ENCODE results near the gene SUPT3H.
"Not testable (repeated sequence)": the region's sequence is repeated elsewhere in the genome, so short reads cannot be mapped to it uniquely, and the experiment has no call there.

DNA sequence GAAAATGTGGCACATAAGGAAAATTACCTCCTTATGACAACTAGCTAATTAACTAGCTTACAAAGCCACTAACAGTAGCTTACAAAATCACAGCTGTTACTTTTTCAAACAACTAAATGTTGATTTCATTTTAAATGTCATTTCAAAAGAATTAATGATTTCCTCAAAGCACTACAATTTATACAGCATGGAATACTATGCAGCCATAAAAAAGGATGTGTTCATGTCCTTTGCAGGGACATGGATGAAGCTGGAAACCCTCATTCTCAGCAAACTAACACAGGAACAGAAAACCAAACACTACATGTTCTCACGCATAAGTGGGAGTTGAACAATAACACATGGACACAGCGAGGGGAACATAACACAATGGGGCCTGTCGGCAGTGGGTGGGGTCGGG lies 100.0 kb downstream of the SUPT3H start:
- not testable (repeated sequence) for TF ChIP-seq ZKSCAN1 (IDR thresholded peaks at IDR 0.05; ENCODE audit: low read length); NFE2L1 (CRISPR knock-in tag; IDR thresholded peaks at IDR 0.05; ENCODE audit: borderline replicate concordance); MAFG (CRISPR knock-in tag; IDR thresholded peaks at IDR 0.05); NCOA2 (CRISPR knock-in tag; IDR thresholded peaks at IDR 0.05); PHF8 (CRISPR knock-in tag; IDR thresholded peaks at IDR 0.05); KMT2B (CRISPR knock-in tag; IDR thresholded peaks at IDR 0.05); U2AF2 (IDR thresholded peaks at IDR 0.05; ENCODE audit: low read depth, low read length); HCFC1 (IDR thresholded peaks at IDR 0.05; ENCODE audit: low read depth, low read length); SMAD3 (CRISPR knock-in tag; IDR thresholded peaks at IDR 0.05); SALL1 (CRISPR knock-in tag; IDR thresholded peaks at IDR 0.05); TBL1XR1 (IDR thresholded peaks at IDR 0.05; ENCODE audit: borderline replicate concordance, low read length, partially characterized antibody); CHD2 (IDR thresholded peaks at IDR 0.05; ENCODE audit: low read depth, low read length)
- TF ChIP-seq, protein P1, sequence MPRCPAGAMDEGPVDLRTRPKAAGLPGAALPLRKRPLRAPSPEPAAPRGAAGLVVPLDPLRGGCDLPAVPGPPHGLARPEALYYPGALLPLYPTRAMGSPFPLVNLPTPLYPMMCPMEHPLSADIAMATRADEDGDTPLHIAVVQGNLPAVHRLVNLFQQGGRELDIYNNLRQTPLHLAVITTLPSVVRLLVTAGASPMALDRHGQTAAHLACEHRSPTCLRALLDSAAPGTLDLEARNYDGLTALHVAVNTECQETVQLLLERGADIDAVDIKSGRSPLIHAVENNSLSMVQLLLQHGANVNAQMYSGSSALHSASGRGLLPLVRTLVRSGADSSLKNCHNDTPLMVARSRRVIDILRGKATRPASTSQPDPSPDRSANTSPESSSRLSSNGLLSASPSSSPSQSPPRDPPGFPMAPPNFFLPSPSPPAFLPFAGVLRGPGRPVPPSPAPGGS (CRISPR knock-in tag; IDR thresholded peaks at IDR 0.05), result not testable (repeated sequence)
- TF ChIP-seq, protein P2, sequence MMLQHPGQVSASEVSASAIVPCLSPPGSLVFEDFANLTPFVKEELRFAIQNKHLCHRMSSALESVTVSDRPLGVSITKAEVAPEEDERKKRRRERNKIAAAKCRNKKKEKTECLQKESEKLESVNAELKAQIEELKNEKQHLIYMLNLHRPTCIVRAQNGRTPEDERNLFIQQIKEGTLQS (CRISPR knock-in tag; IDR thresholded peaks at IDR 0.05), result not testable (repeated sequence)

All from HepG2 (cell line).